T-cell (primary cell): ENCODE measurements around the gene GPR3. TPM values are rescaled to one million over a fixed set of nuclear protein-coding genes. Genes with fewer than 3 reads are reported as not detected.

Experiments used
- ATAC-seq, 4 experiments: fragments of 200-7000 bp in 3 of 4; fragments of 150-1000 bp in 1 of 4; cut with Tn5 transposase; replicated peaks in 1 of 4; 1 replicate in 3 of 4; 2 replicates in 1 of 4; pipeline ENCODE4 v1.10.0; 2021; ENCODE audit warnings: moderate library complexity in 3 of 4, mild to moderate bottlenecking in 2 of 4, moderate number of reproducible peaks in 1 of 4
- CTCF ChIA-PET, 2 donors: fragments of 300-600 bp; sonication (Branson Sonifier 250); formaldehyde crosslinking; loops; one replicate each; lab custom pipeline; 2022; ENCODE audit warnings: antibody characterized with exemption in 2 of 2; lab: Charles Lee
- POLR2A ChIA-PET, 2 donors: fragments of 300-600 bp; sonication (Branson Sonifier 250); formaldehyde crosslinking; loops; one replicate each; lab custom pipeline; 2022; ENCODE audit warnings: antibody characterized with exemption in 2 of 2; lab: Charles Lee
- DNase-seq, 35 experiments: peaks; one replicate each; pipeline versions ENCODE4 v3.0.0 to v3.0.0-alpha.2; 2013 to 2023
- H3K27ac ChIP-seq: one replicate; pipeline ENCODE4 v1.5.1; 2013; ENCODE audit warnings: low read length
- H3K27me3 ChIP-seq, 2 experiments: replicated peaks in 1 of 2; 1 replicate in 1 of 2; 2 replicates in 1 of 2; pipeline versions ENCODE4 v1.6.1 to v1.7.0; 2013; ENCODE audit warnings: low read length in 1 of 2, mixed read lengths in 1 of 2; ENCODE audit not compliant: control insufficient read depth in 2 of 2, insufficient read depth in 2 of 2; ENCODE audit errors: extremely low read depth in 1 of 2
- H3K36me3 ChIP-seq, 2 donors: 1 replicate in 1 of 2; 2 replicates in 1 of 2; pipeline versions ENCODE4 v1.6.1 to v1.7.0; 2013; ENCODE audit warnings: low read length in 1 of 2; ENCODE audit not compliant: control insufficient read depth in 2 of 2, insufficient read depth in 1 of 2; ENCODE audit errors: extremely low read depth in 1 of 2
- H3K4me1 ChIP-seq, 2 experiments: 1 replicate in 1 of 2; 2 replicates in 1 of 2; pipeline versions ENCODE4 v1.6.1 to v1.7.0; 2013; ENCODE audit warnings: low read length in 2 of 2, mixed read lengths in 1 of 2; ENCODE audit not compliant: insufficient read depth in 2 of 2, control insufficient read depth in 1 of 2; ENCODE audit errors: extremely low read depth in 1 of 2
- H3K4me3 ChIP-seq, 2 donors: 1 replicate in 1 of 2; 2 replicates in 1 of 2; pipeline versions ENCODE4 v1.5.1 to v1.7.0; 2013; ENCODE audit warnings: mild to moderate bottlenecking in 2 of 2, low read length in 1 of 2, moderate library complexity in 1 of 2; ENCODE audit not compliant: control insufficient read depth in 1 of 2; ENCODE audit errors: extremely low read depth in 1 of 2
- H3K9me3 ChIP-seq: 2 replicates; pipeline ENCODE4 v1.7.0; 2013
- H3K27ac Mint-ChIP-seq, 2 donors: one replicate each; pipeline ENCODE4 v1.8.0; 2020 to 2021; ENCODE audit warnings: mild to moderate bottlenecking in 2 of 2, mixed read lengths in 2 of 2
- H3K27me3 Mint-ChIP-seq, 2 donors: one replicate each; pipeline ENCODE4 v1.8.0; 2021 to 2022; ENCODE audit warnings: mixed read lengths in 2 of 2
- H3K36me3 Mint-ChIP-seq: one replicate; pipeline ENCODE4 v1.8.0; 2021; ENCODE audit warnings: mixed read lengths
- H3K4me1 Mint-ChIP-seq, 3 donors: one replicate each; pipeline ENCODE4 v1.8.0; 2020 to 2022; ENCODE audit warnings: mixed read lengths in 3 of 3, mild to moderate bottlenecking in 1 of 3
- H3K4me3 Mint-ChIP-seq, 3 donors: one replicate each; pipeline ENCODE4 v1.8.0; 2020 to 2022; ENCODE audit warnings: mild to moderate bottlenecking in 3 of 3, mixed read lengths in 3 of 3, moderate library complexity in 3 of 3
- H3K9me3 Mint-ChIP-seq, 3 donors: one replicate each; pipeline ENCODE4 v1.8.0; 2020 to 2022; ENCODE audit warnings: mixed read lengths in 3 of 3
- WGBS: methylation state at CpG from one replicate; pipeline ENCODE4 v1.1.5; 2013; ENCODE audit warnings: missing lambda C conversion rate; ENCODE audit not compliant: insufficient coverage; 5-methylcytosine and 5-hydroxymethylcytosine counted together
- total RNA-seq, 35 experiments: library from RNA in 6 of 35; stranded (reverse) in 6 of 35; fragments of 120-200 nt in 1 of 35; gene quantifications; one replicate each; pipeline versions ENCODE4 v1.2.1 to v1.2.4 and lab custom pipeline; 2013 to 2026

The GPR3 gene
- total RNA-seq, 5 donors from 2014 or later (not counting 1 experiment from before 2014, with no cell fraction given): 0.21 to 0.35 TPM; not detected in 3

DNA sequence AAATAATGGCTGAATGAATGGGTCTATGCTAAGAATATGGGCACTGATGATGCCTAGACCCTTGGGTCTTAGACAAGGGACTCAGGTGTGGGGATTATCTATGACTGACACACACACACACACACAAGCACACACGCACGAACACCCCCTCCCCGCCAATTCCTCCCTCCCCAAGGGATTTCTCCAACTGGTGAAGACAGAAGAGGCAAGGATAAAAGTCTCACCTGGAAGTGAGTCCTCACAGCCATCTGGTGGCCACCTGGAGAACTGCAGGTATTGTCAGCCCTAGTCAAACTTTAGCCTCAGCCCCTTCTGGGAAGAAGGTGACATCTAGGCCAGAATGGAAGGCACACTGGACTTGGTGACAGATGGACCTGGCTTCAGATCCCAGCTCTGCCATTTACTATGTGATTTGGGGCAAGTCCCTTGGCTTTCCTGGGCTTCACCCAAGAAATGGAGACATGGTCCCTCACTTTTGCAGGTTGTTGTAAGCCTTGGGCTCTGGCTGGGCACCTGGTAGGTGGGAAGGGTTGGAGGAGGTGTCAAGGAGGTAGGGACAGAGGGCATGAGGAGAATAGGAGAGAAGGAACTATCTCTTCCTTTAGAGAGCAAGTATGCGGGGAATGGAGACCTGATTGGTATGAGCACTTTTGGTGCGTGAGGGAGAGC, 4.0 kb upstream of the GPR3 start:
- CTCF ChIA-PET: interaction anchor here (0.7 to 2.6 kb wide), 13 partner anchors 8 to 344 kb away, joined by 3 to 16 read pairs (median 4); no protein-coding TSS in a partner anchor
- WGBS: 100% methylated on average over 1 of the region's 5 CpGs
- Mint-ChIP-seq H3K9me3 (no peaks in the 10 kb centered on the region), H3K27ac (peak overlapping the region in 1 of 2 donors; percentile 20), H3K4me1 (peaks cover 11 to 18% (median 16%) of the 10 kb centered on the region in 3 donors), H3K27me3 (peaks cover 0 to 3% of the 10 kb centered on the region in 2 donors), H3K4me3 (no peak overlapping the region), H3K36me3 (no peaks in the 10 kb centered on the region)
- Histone ChIP-seq H3K4me1 (peaks cover 5 to 18% of the 10 kb centered on the region in 2 experiments), H3K4me3 (no peak overlapping the region), H3K36me3 (no peaks in the 10 kb centered on the region), H3K9me3 (no peaks in the 10 kb centered on the region), H3K27ac (no peak overlapping the region), H3K27me3 (peaks cover 0 to 23% of the 10 kb centered on the region in 2 experiments)
- ATAC-seq (peak in 2 of 4 experiments; percentile 16 to 18), DNase-seq (peak in 33 of 35 experiments; percentile 31 to 85 (median 67))
- POLR2A ChIA-PET: no interaction called here

DNA sequence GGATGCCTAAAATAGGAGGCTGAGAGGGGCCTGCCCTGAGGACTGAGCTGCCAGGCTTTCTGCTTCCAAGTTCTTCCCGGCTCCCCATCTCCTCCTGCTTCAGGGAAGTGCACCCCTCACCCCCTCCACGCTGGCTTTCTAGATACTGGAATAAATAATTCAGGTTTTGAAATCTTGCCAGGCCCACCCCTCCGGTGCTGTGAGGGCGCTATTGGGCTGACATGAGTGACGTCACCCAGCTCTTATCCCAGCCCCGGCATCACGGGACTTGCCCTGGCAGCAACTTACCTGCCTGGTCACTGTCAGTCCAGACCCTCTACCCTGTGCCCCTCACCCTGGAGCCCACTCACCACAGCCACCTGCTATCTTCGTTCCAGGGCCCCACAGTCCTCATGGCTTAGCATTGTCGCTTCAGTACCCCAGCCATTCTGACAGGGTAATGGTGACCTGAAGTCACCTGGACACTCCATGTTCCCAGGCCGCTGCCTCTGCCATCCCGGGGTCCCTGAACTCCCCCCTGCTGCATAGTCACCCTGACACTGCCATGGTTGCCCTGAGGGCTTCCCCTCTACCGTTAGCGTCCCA, 819 bp upstream of the GPR3 start:
- peaks cover 0 to 22% of the 10 kb centered on the region in 2 experiments for H3K27me3 ChIP-seq
- peaks cover 5 to 30% of the 10 kb centered on the region in 2 experiments for H3K4me1 ChIP-seq
- Mint-ChIP-seq H3K4me1 (peaks cover 11 to 26% (median 24%) of the 10 kb centered on the region in 3 donors), H3K9me3 (no peaks in the 10 kb centered on the region), H3K27ac (no peak overlapping the region), H3K4me3 (peak overlapping the region; percentile 69 to 95 (median 76)), H3K27me3 (peaks cover 0 to 3% of the 10 kb centered on the region in 2 donors), H3K36me3 (no peaks in the 10 kb centered on the region)
- ATAC-seq (no peak), DNase-seq (peak in 8 of 35 experiments; percentile 16 to 56 (median 25))
- no peaks in the 10 kb centered on the region for H3K9me3 ChIP-seq
- POLR2A ChIA-PET: no interaction called here
- H3K27ac ChIP-seq: no peak overlapping the region
- 24% methylated on average over 11 of the region's 13 CpGs for WGBS
- H3K36me3 ChIP-seq: no peaks in the 10 kb centered on the region
- CTCF ChIA-PET: interaction anchor here (0.7 to 2.3 kb wide), 10 partner anchors 14 to 1514 kb away, joined by 3 to 9 read pairs (median 4); no protein-coding TSS in a partner anchor
- peak overlapping the region in 1 of 2 donors; percentile 34 for H3K4me3 ChIP-seq

DNA sequence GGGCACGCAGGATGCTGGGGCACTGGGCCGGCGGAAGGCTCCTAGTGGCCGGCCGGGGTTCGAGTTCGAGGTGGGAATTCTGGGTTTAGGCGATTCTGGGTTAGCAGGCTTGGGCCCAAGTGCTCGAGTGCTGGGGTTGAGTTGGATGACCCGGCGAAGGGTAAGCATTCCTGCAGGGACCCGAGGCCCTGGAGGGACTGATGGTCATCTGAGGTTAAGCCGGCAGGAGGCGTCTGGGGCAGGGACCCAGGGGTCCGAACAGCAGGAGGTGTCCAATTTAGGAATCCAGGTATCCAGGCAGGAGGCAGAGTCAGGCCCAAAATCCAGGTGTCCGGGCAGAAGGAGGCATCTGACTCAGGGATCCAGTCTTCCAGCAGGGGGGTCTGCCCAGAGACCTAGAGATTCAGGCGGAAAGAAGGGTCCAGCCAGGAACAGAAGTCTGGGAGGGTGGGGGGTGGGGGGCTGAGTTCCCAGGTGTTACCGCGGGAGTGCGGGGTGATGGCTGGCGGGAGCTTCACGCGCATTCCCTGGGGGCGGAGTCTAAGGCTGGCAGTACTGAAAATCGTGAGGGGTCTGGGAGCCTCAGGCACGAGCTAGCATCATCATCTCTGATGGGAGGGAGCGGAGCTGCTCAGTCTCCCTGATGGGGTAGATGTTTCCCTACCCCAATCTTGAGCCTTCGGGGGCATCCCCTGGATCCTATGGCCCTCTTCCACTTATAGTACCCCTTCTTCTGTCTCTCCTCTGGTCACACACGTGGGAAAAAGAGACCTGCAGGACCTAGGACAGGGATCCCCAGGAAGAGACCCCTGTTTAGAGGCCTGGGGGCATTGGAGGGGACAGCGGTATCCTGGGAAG, 585 bp downstream of the GPR3 start:
- ATAC-seq (no peak), DNase-seq (no peak)
- H3K4me3 ChIP-seq: peak overlapping the region; percentile 45 to 61
- H3K27me3 ChIP-seq: peaks cover 0 to 22% of the 10 kb centered on the region in 2 experiments
- ChIA-PET CTCF (interaction anchor here (0.6 to 1.0 kb wide), 4 partner anchors 94 to 211 kb away, joined by 3 to 7 read pairs (median 3); partner anchors contain the start of gene AHDC1 (in 1 of the 2)), POLR2A (no interaction called here)
- no peak overlapping the region for H3K27ac Mint-ChIP-seq
- WGBS: 25% methylated on average over 19 of the region's 30 CpGs
- H3K4me1 Mint-ChIP-seq: peaks cover 11 to 26% (median 24%) of the 10 kb centered on the region in 3 donors
- H3K36me3 Mint-ChIP-seq: no peaks in the 10 kb centered on the region
- peaks cover 0 to 3% of the 10 kb centered on the region in 2 donors for H3K27me3 Mint-ChIP-seq
- H3K27ac ChIP-seq: no peak overlapping the region
- H3K9me3 ChIP-seq: no peaks in the 10 kb centered on the region
- no peaks in the 10 kb centered on the region for H3K9me3 Mint-ChIP-seq
- peaks cover 5 to 30% of the 10 kb centered on the region in 2 experiments for H3K4me1 ChIP-seq
- H3K36me3 ChIP-seq: no peaks in the 10 kb centered on the region
- peak overlapping the region; percentile 60 to 95 (median 66) for H3K4me3 Mint-ChIP-seq

DNA sequence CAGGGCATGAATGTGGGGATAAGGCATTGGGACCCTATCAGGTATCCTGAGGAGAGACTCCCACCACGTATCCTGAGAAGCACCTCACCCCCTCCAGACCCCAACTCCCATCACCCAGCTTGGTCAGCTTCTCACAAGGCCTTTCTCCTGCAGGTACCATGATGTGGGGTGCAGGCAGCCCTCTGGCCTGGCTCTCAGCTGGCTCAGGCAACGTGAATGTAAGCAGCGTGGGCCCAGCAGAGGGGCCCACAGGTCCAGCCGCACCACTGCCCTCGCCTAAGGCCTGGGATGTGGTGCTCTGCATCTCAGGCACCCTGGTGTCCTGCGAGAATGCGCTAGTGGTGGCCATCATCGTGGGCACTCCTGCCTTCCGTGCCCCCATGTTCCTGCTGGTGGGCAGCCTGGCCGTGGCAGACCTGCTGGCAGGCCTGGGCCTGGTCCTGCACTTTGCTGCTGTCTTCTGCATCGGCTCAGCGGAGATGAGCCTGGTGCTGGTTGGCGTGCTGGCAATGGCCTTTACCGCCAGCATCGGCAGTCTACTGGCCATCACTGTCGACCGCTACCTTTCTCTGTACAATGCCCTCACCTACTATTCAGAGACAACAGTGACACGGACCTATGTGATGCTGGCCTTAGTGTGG, 1.3 kb downstream of the GPR3 start:
- no peak overlapping the region for H3K4me3 ChIP-seq
- ATAC-seq (no peak), DNase-seq (peak in 1 of 35 experiments; percentile 6)
- 96% methylated on average over 12 of the region's 18 CpGs for WGBS
- H3K36me3 Mint-ChIP-seq: no peaks in the 10 kb centered on the region
- H3K9me3 ChIP-seq: no peaks in the 10 kb centered on the region
- peaks cover 0 to 3% of the 10 kb centered on the region in 2 donors for H3K27me3 Mint-ChIP-seq
- ChIA-PET POLR2A (interaction anchor here in 1 of 2 donors (0.9 kb wide), 1 partner anchor 25 kb away, joined by 4 read pairs; no protein-coding TSS in a partner anchor), CTCF (interaction anchor here in 1 of 2 donors (0.6 to 1.0 kb wide), 3 partner anchors 95 to 210 kb away, joined by 3 to 7 read pairs (median 3); partner anchors contain the start of gene AHDC1)
- H3K4me1 Mint-ChIP-seq: peaks cover 11 to 25% (median 21%) of the 10 kb centered on the region in 3 donors
- H3K9me3 Mint-ChIP-seq: no peaks in the 10 kb centered on the region
- H3K27ac ChIP-seq: no peak overlapping the region
- peaks cover 0 to 22% of the 10 kb centered on the region in 2 experiments for H3K27me3 ChIP-seq
- peak overlapping the region in 2 of 3 donors; percentile 17 to 95 for H3K4me3 Mint-ChIP-seq
- no peak overlapping the region for H3K27ac Mint-ChIP-seq
- H3K36me3 ChIP-seq: no peaks in the 10 kb centered on the region
- peaks cover 5 to 30% of the 10 kb centered on the region in 2 experiments for H3K4me1 ChIP-seq

DNA sequence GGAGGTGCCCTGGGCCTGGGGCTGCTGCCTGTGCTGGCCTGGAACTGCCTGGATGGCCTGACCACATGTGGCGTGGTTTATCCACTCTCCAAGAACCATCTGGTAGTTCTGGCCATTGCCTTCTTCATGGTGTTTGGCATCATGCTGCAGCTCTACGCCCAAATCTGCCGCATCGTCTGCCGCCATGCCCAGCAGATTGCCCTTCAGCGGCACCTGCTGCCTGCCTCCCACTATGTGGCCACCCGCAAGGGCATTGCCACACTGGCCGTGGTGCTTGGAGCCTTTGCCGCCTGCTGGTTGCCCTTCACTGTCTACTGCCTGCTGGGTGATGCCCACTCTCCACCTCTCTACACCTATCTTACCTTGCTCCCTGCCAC, 1.8 kb downstream of the GPR3 start:
- Mint-ChIP-seq H3K4me3 (peak overlapping the region in 2 of 3 donors; percentile 56 to 95), H3K9me3 (no peaks in the 10 kb centered on the region), H3K4me1 (peaks cover 11 to 27% (median 21%) of the 10 kb centered on the region in 3 donors)

More for the DNA sequence above, 1.8 kb downstream of the GPR3 start:
- peaks cover 0 to 22% of the 10 kb centered on the region in 2 experiments for H3K27me3 ChIP-seq
- ATAC-seq (no peak), DNase-seq (no peak)
- POLR2A ChIA-PET: interaction anchor here (0.6 to 0.9 kb wide), 2 partner anchors 26 to 44 kb away, joined by 3 to 4 read pairs; no protein-coding TSS in a partner anchor
- H3K27ac Mint-ChIP-seq: no peak overlapping the region
- H3K36me3 Mint-ChIP-seq: no peaks in the 10 kb centered on the region
- H3K4me3 ChIP-seq: no peak overlapping the region
- WGBS: 94% methylated on average over 9 of the region's 9 CpGs
- H3K27me3 Mint-ChIP-seq: peaks cover 0 to 3% of the 10 kb centered on the region in 2 donors
- H3K36me3 ChIP-seq: no peaks in the 10 kb centered on the region
- CTCF ChIA-PET: interaction anchor here (1.0 to 4.6 kb wide), 6 partner anchors 32 to 213 kb away, joined by 3 to 44 read pairs (median 16); no protein-coding TSS in a partner anchor
- no peak overlapping the region for H3K27ac ChIP-seq
- peaks cover 5 to 30% of the 10 kb centered on the region in 2 experiments for H3K4me1 ChIP-seq
- no peaks in the 10 kb centered on the region for H3K9me3 ChIP-seq
